NB4 (cell line): ENCODE results near the gene CHKA.

ENCODE experiments used
- POLR2A ChIP-seq: IDR thresholded peaks from 2 replicates; pipeline ENCODE4 v1.6.1; 2011; ENCODE audit warnings: mild to moderate bottlenecking; ENCODE audit not compliant: insufficient read length; ENCODE audit errors: extremely low read depth
- TF ChIP-seq, protein P1 (sequence below): IDR thresholded peaks from one replicate; pipeline ENCODE4 v1.5.1; 2012; ENCODE audit warnings: low read depth, low read length

DNA sequence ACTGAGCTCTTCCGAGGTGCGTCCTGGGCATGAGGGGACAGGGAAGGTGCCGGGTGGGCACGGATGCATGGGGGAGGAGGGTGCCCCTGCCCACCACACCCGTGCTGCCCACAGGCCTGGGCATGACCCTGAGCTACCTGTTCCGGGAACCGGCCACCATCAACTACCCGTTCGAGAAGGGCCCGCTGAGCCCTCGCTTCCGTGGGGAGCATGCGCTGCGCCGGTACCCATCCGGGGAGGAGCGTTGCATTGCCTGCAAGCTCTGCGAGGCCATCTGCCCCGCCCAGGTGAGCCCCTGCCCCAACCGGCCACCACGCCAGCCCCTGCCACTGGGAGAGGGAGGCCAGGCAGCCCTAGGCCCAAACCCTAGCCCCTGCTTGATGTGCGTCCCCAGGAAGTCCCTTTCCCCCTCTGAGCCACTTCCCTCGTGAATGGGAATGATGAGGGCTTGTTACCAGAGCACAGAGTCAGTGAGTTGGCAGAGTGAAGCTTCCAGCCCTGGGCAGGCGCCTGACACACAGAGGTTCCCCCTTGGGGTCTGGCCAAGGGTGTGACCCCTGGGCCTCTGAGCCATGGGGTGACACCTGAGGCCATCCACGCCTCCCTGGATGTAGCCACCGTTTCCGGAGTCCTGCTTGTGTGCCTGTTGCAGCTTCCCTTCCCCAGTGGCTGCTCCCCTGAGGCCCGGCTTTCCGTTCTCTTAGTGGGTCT is 88.0 kb downstream of the CHKA start:
- TF ChIP-seq, protein P1, sequence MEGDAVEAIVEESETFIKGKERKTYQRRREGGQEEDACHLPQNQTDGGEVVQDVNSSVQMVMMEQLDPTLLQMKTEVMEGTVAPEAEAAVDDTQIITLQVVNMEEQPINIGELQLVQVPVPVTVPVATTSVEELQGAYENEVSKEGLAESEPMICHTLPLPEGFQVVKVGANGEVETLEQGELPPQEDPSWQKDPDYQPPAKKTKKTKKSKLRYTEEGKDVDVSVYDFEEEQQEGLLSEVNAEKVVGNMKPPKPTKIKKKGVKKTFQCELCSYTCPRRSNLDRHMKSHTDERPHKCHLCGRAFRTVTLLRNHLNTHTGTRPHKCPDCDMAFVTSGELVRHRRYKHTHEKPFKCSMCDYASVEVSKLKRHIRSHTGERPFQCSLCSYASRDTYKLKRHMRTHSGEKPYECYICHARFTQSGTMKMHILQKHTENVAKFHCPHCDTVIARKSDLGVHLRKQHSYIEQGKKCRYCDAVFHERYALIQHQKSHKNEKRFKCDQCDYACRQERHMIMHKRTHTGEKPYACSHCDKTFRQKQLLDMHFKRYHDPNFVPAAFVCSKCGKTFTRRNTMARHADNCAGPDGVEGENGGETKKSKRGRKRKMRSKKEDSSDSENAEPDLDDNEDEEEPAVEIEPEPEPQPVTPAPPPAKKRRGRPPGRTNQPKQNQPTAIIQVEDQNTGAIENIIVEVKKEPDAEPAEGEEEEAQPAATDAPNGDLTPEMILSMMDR, result no peak
- TF ChIP-seq POLR2A, result no peak
